Measurements from ENCODE around the gene RAD51B. TPM values are rescaled to one million over a fixed set of nuclear protein-coding genes. Genes with fewer than 3 reads are reported as not detected.

Gene RAD51B
- polyA plus RNA-seq, 3 donors: 3.6 to 11.6 (median 9.4) TPM

- H3K4me3 Mint-ChIP-seq: peak overlapping the region in 1 of 2 donors; percentile 55
- Histone ChIP-seq H3K9me3 (replicated peaks in 1 of 2; ENCODE audit: control insufficient read depth in 1 of 2, insufficient read depth in 1 of 2, low read length in 2 of 2) (no peaks in the 10 kb centered on the region), H3K36me3 (replicated peaks in 1 of 2; ENCODE audit: control insufficient read depth in 1 of 2, insufficient read depth in 2 of 2, low read length in 2 of 2) (no peaks in the 10 kb centered on the region), H3K79me2 (ENCODE audit: insufficient read depth, low read length) (no peaks in the 10 kb centered on the region), H3K27ac (ENCODE audit: low read depth in 1 of 2, low read length in 2 of 2) (peak overlapping the region in 1 of 2 donors; percentile 69), H3K4me3 (replicated peaks in 1 of 3; ENCODE audit: low read depth in 2 of 3, low read length in 3 of 3) (peak overlapping the region in 1 of 3 experiments; percentile 28), H3K27me3 (ENCODE audit: control insufficient read depth in 2 of 2, insufficient read depth in 2 of 2, low read length in 2 of 2) (no peaks in the 10 kb centered on the region), H3K4me1 (ENCODE audit: control insufficient read depth in 1 of 2, insufficient read depth in 2 of 2, low read length in 2 of 2) (peaks cover 16 to 32% of the 10 kb centered on the region in 2 donors), H4K20me1 (ENCODE audit: insufficient read depth, low read length) (no peaks in the 10 kb centered on the region), H3K9ac (ENCODE audit: insufficient read depth, low read length, poor library complexity, severe bottlenecking) (no peak overlapping the region), H2AFZ (ENCODE audit: insufficient read depth, low read depth, low read length, poor library complexity, severe bottlenecking) (no peak overlapping the region), H3K4me2 (replicated peaks; ENCODE audit: extremely low read depth, low read length, poor library complexity, severe bottlenecking) (no peak overlapping the region)
- intact Hi-C loops (cut with micrococcal nuclease): no loop called here
- H3K27ac Mint-ChIP-seq: peak overlapping the region in 5 of 7 donors; percentile 7 to 82 (median 66)
- DNase-seq: no peak
- peaks cover 2 to 3% of the 10 kb centered on the region in 2 donors for H3K36me3 Mint-ChIP-seq
- H3K9me3 Mint-ChIP-seq: peaks cover 0 to 3% (median 0%) of the 10 kb centered on the region in 7 donors
- no CpG with 5 or more reads among the region's 7 CpGs for WGBS (ENCODE audit: insufficient coverage)
- no peak for TF ChIP-seq CTCF (IDR thresholded peaks at IDR 0.05)
- peaks cover 2 to 8% (median 3%) of the 10 kb centered on the region in 3 donors for H3K27me3 Mint-ChIP-seq (ENCODE audit: low read depth in 3 of 3)
- H3K4me1 Mint-ChIP-seq: peaks cover 43% of the 10 kb centered on the region
These were observed 732.5 kb downstream of the RAD51B start for GRCh38 chr14:68552075-68552474.

- Histone ChIP-seq H3K4me3 (replicated peaks in 1 of 3; ENCODE audit: low read depth in 2 of 3, low read length in 3 of 3) (peak overlapping the region in 1 of 3 experiments; percentile 28), H4K20me1 (ENCODE audit: insufficient read depth, low read length) (no peaks in the 10 kb centered on the region), H2AFZ (ENCODE audit: insufficient read depth, low read depth, low read length, poor library complexity, severe bottlenecking) (peak overlapping the region; percentile 4), H3K9ac (ENCODE audit: insufficient read depth, low read length, poor library complexity, severe bottlenecking) (no peak overlapping the region), H3K79me2 (ENCODE audit: insufficient read depth, low read length) (no peaks in the 10 kb centered on the region), H3K4me1 (ENCODE audit: control insufficient read depth in 1 of 2, insufficient read depth in 2 of 2, low read length in 2 of 2) (peaks cover 16 to 32% of the 10 kb centered on the region in 2 donors), H3K36me3 (replicated peaks in 1 of 2; ENCODE audit: control insufficient read depth in 1 of 2, insufficient read depth in 2 of 2, low read length in 2 of 2) (no peaks in the 10 kb centered on the region), H3K4me2 (replicated peaks; ENCODE audit: extremely low read depth, low read length, poor library complexity, severe bottlenecking) (peak overlapping the region; percentile 45), H3K27me3 (ENCODE audit: control insufficient read depth in 2 of 2, insufficient read depth in 2 of 2, low read length in 2 of 2) (no peaks in the 10 kb centered on the region), H3K9me3 (replicated peaks in 1 of 2; ENCODE audit: control insufficient read depth in 1 of 2, insufficient read depth in 1 of 2, low read length in 2 of 2) (no peaks in the 10 kb centered on the region), H3K27ac (ENCODE audit: low read depth in 1 of 2, low read length in 2 of 2) (peak overlapping the region in 1 of 2 donors; percentile 69)
- H3K36me3 Mint-ChIP-seq: peaks cover 2 to 3% of the 10 kb centered on the region in 2 donors
- intact Hi-C loops (cut with micrococcal nuclease): no loop called here
- peaks cover 0 to 3% (median 0%) of the 10 kb centered on the region in 7 donors for H3K9me3 Mint-ChIP-seq
- no peak overlapping the region for H3K4me3 Mint-ChIP-seq
- H3K27ac Mint-ChIP-seq: peak overlapping the region in 6 of 7 donors; percentile 4 to 83 (median 69)
- peaks cover 2 to 8% (median 3%) of the 10 kb centered on the region in 3 donors for H3K27me3 Mint-ChIP-seq (ENCODE audit: low read depth in 3 of 3)
- no peak for TF ChIP-seq CTCF (IDR thresholded peaks at IDR 0.05)
- WGBS (ENCODE audit: insufficient coverage): no CpG with 5 or more reads among the region's 2 CpGs
- peaks cover 40% of the 10 kb centered on the region for H3K4me1 Mint-ChIP-seq
- peak; percentile 39 to 59 (median 48) for DNase-seq
These were observed 733.0 kb downstream of the RAD51B start for GRCh38 chr14:68552602-68553001.
